ENCODE results near the gene KIF2C. TPM values are rescaled to one million over a fixed set of nuclear protein-coding genes. Genes with fewer than 3 reads are reported as not detected.
A peak's percentile ranks its signal among the peaks of the same experiment; 100 is the strongest.

KIF2C gene
- total RNA-seq, 4 donors from 2014 or later: 0.46 to 0.55 TPM; not detected in 2

- H3K4me3 ChIP-seq: peak overlapping the region; percentile 17 to 81 (median 72)
- peak overlapping the region; percentile 66 to 98 (median 92) for H3K27ac ChIP-seq
- in situ Hi-C loops (cut with MboI; ENCODE audit: low sequenced_read_pairs in 4 of 4): no loop called here
- no peaks in the 10 kb centered on the region for H3K27me3 ChIP-seq
- no peak for TF ChIP-seq CTCF (IDR thresholded peaks at IDR 0.05 in 4 of 5, conservative IDR thresholded peaks at IDR 0.05 in 1 of 5)
- TF ChIP-seq POLR2A (IDR thresholded peaks at IDR 0.05): no peak
- no peaks in the 10 kb centered on the region for H3K9me3 ChIP-seq
- intact Hi-C loops (cut with DNase I; ENCODE audit: low total_unique reads): loop anchor here (2.0 kb wide), 1 partner anchor 17 kb away; no protein-coding TSS in a partner anchor
- DNase-seq (no peak), ATAC-seq (no peak)
- H3K36me3 ChIP-seq: peaks cover 0 to 18% of the 10 kb centered on the region in 2 donors
- peaks cover 21 to 41% of the 10 kb centered on the region in 2 donors for H3K4me1 ChIP-seq
Observed at GRCh38 chr1:44801491-44802305, 62.1 kb downstream of the KIF2C start.

GRCh38 chr1:44802306-44803061 is 62.8 kb downstream of the KIF2C start:
- intact Hi-C loops (cut with DNase I; ENCODE audit: low total_unique reads) (no loop called here), in situ Hi-C loops (cut with MboI; ENCODE audit: low sequenced_read_pairs in 4 of 4) (no loop called here)
- no peak for TF ChIP-seq POLR2A (IDR thresholded peaks at IDR 0.05)
- TF ChIP-seq CTCF (IDR thresholded peaks at IDR 0.05 in 4 of 5, conservative IDR thresholded peaks at IDR 0.05 in 1 of 5): no peak

GRCh38 chr1:44803062-44803311 is 63.4 kb downstream of the KIF2C start:
- no peak overlapping the region for H3K4me3 ChIP-seq
- peak overlapping the region; percentile 66 to 98 (median 92) for H3K27ac ChIP-seq

More at GRCh38 chr1:44802306-44803061, 62.8 kb downstream of the KIF2C start:
- DNase-seq (no peak), ATAC-seq (no peak)
- Histone ChIP-seq H3K4me3 (peak overlapping the region in 1 of 4 donors; percentile 74), H3K27ac (peak overlapping the region; percentile 66 to 98 (median 92)), H3K9me3 (no peaks in the 10 kb centered on the region), H3K4me1 (peaks cover 27 to 49% of the 10 kb centered on the region in 2 donors), H3K27me3 (no peaks in the 10 kb centered on the region), H3K36me3 (peaks cover 0 to 18% of the 10 kb centered on the region in 2 donors)

More at GRCh38 chr1:44803062-44803311, 63.4 kb downstream of the KIF2C start:
- intact Hi-C loops (cut with DNase I; ENCODE audit: low total_unique reads) (no loop called here), in situ Hi-C loops (cut with MboI; ENCODE audit: low sequenced_read_pairs in 4 of 4) (no loop called here)
- Histone ChIP-seq H3K9me3 (no peaks in the 10 kb centered on the region), H3K36me3 (peaks cover 0 to 18% of the 10 kb centered on the region in 2 donors), H3K4me1 (peaks cover 32 to 54% of the 10 kb centered on the region in 2 donors), H3K27me3 (no peaks in the 10 kb centered on the region)
- TF ChIP-seq CTCF (IDR thresholded peaks at IDR 0.05 in 4 of 5, conservative IDR thresholded peaks at IDR 0.05 in 1 of 5) (no peak), POLR2A (IDR thresholded peaks at IDR 0.05) (no peak)
- ATAC-seq (no peak), DNase-seq (no peak)

Data from gastrocnemius medialis (tissue), 4 donors.